CD4-positive, alpha-beta T cell treated with Interleukin-15 for 1 hour (primary cell): ENCODE data around the gene TTC28.

Source experiments
- DNase-seq: peaks from one replicate; pipeline ENCODE4 v3.0.0-alpha.2; 2020

The TTC28 gene

DNA sequence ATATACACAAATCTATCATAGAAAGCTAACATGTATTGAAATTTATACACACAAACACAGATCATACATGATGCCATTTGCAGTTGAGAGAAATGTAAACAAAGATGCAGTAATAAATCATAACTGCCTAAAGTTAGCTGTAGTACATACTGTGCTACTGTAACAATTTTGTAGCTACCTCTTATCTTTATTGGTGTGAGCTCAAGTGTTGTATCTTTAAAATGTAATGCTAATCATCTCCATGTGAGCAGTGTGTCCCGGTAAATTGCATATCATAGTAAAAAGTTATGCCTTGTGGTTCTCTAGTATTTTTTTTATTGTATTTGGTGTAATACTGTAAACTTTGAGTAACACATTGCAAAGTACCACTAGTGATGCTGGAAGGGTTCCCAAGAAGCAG, 743.7 kb downstream of the TTC28 start:
- DNase-seq: no peak

DNA sequence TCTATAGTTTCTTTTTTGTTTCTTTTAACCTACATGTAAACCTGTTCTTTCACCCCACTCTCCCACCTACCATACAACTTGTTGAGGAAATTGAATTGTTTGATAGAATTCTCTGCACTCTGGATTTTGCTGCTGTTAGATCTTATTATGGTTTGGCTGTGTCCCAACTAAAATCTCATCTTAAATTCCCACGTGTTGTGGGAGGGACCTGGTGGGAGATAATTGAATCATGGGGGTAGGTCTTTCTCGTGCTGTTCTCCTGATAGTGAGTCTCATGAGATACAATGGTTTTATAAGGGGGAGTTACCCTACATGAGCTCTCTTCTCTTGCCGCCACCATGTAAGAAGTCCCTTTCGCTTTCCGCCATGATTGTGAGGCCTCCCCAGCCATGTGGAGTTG, 745.6 kb downstream of the TTC28 start:
- no peak for DNase-seq

- DNase-seq: no peak
Observed at GRCh38 chr22:27933186-27933983, 746.3 kb downstream of the TTC28 start.

DNA sequence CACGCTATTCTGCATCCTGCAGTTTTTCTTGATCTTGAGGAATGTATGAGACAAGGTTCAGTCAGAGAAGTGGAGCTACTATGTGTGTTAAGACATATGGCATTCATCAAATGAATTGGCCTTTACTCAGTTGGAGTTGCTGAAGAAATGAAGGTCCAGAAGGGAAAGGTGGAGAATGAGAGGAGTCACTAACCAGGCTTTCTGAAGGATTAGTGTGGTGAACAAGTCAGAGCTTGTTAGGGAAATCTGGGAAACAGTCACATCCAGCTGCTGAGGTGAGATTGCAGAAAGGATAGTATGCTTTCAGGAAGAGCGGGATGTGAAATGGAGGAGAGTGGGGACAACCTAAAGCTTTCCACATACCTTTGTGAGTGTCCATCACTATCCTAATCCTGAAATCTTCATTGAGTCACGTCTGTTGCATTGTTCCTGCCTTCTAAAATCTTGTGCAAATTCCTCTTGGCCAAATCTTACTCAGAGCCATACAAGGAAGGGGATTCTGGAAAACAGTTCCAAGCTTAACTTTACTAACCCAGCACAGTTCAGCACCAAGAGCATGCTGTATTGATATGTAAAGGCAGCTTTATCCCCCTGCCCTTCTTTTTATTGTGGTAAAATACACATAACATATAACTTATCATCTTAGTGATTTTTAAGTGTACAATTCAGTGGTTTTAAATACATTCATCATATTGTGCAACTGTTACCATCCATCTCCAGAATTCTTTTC, 749.1 kb downstream of the TTC28 start:
- no peak for DNase-seq
